Fibroblast of the aortic adventitia (primary cell): ENCODE measurements around the gene POU1F1. TPM values are rescaled to one million over a fixed set of nuclear protein-coding genes. Genes with fewer than 3 reads are reported as not detected.

ENCODE experiments used
- DNase-seq: peaks from one replicate; pipeline ENCODE4 v3.0.0-alpha.2; 2010; ENCODE audit warnings: low read depth
- H3K4me3 ChIP-seq: 2 replicates; pipeline ENCODE4 v1.5.1; 2011; ENCODE audit warnings: low read depth, mild to moderate bottlenecking, control low read depth, low read length, moderate library complexity
- total RNA-seq: library from RNA; depleted of rRNA; stranded (reverse); fragments of >200 nt; gene quantifications from 2 replicates; pipeline ENCODE4 v1.2.3, GENCODE V29; 2012; ENCODE audit warnings: low replicate concordance
- TF ChIP-seq, protein P1 (sequence below): IDR thresholded peaks from 2 replicates; pipeline ENCODE4 v1.5.1; 2011; ENCODE audit warnings: mild to moderate bottlenecking, low read length, control low read depth, inconsistent platforms; ENCODE audit not compliant: insufficient read depth

Gene POU1F1
- total RNA-seq, result not detected in 2 replicates

DNA sequence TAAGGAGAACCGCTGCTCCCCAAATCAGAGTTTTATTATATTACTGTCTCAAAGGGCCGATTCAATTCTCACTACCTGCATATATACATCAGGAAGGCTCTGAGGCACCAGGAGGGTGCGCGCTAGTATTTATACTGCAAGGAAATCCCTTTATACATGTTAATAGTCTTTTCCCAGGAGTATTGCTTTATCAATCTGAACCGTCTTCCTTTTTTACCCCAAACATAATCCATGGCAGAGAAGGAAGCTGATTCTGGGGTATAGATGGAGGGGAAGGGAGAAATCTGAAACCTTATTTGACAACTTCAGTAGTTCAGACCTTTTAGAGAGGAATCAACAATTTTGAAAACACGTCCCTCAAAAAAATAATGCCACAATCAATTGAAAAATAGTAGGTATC lies at the start of gene POU1F1:
Gene POU1F1, minus strand, starts transcription at position 101 of the 400 bp plus-strand sequence. CDS start 122 bp downstream, outside the sequence.
- H3K4me3 ChIP-seq, result no peak within 1 kb of the TSS
- TF ChIP-seq, protein P1, sequence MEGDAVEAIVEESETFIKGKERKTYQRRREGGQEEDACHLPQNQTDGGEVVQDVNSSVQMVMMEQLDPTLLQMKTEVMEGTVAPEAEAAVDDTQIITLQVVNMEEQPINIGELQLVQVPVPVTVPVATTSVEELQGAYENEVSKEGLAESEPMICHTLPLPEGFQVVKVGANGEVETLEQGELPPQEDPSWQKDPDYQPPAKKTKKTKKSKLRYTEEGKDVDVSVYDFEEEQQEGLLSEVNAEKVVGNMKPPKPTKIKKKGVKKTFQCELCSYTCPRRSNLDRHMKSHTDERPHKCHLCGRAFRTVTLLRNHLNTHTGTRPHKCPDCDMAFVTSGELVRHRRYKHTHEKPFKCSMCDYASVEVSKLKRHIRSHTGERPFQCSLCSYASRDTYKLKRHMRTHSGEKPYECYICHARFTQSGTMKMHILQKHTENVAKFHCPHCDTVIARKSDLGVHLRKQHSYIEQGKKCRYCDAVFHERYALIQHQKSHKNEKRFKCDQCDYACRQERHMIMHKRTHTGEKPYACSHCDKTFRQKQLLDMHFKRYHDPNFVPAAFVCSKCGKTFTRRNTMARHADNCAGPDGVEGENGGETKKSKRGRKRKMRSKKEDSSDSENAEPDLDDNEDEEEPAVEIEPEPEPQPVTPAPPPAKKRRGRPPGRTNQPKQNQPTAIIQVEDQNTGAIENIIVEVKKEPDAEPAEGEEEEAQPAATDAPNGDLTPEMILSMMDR, result no peak
- no peak for DNase-seq

- TF ChIP-seq, protein P1, result no peak
- H3K4me3 ChIP-seq, result no peak overlapping the region
- DNase-seq, result no peak
Observed at GRCh38 chr3:87324609-87325008, 48.2 kb upstream of the POU1F1 start.

DNA sequence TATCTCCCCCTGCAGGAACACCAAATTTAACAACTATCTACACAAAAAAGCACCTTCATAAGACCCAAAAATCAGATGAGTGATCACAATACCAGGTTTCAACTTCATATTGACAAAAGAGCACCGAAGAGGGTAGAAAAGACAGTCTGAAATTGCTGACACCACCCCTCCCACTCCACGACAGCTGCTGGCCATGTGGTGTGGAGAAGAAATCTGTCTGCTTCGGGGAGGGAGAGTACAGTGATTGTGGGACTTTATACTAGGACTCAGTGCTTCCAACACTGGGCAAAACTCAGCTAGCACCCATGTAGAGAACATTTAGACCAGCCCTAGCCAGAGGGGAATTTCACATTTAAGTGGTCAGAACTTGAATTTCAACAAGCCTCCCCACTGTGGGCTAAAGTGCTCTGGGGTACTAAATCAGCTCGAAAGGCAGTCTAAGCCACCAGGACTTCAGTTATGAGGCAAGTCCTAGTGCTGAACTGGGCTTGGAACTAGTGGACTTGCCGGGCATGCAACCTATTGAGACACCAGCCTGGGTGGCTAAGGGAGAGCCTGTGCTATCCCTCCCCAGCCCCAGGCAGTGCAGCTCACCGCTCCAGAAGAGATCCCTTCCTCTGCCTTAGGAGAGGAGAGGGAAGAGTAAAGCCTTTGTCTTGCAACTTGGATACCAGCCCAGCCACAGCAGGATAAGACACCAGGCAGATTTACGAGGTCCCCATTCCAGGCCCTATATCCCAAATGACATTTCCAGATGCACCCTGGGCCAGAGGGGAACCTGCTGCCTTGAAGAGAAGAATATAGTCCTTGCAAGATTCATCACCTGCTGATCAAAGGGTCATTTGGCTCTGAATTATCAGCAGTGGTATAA lies 44.6 kb upstream of the POU1F1 start:
- no peak overlapping the region for H3K4me3 ChIP-seq
- no peak for DNase-seq
- TF ChIP-seq, protein P1, result no peak

DNA sequence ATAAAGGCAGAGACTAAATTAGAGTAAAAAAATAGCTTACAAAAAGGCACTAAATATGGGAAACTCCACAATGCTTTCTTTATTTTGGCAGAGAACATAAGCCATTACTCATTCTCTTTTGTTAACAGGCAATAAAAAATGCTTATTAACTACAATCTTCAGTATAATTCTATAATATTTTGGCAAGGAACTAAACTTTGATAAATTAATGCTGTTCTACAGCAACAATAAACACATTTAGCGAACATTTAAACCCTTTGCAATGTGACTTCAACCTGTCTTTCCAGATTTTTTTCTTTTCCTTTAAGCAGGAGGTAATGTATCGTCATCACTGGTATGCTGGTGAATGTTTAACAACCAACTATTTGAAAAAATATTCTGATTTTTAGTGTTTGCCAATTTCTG lies 42.2 kb upstream of the POU1F1 start:
- H3K4me3 ChIP-seq, result no peak overlapping the region
- TF ChIP-seq, protein P1, result no peak
- peak; percentile 53 for DNase-seq

- no peak overlapping the region for H3K4me3 ChIP-seq
- DNase-seq, result no peak
- TF ChIP-seq, protein P1, result no peak
Observed at GRCh38 chr3:87317779-87318178, 41.4 kb upstream of the POU1F1 start.

DNA sequence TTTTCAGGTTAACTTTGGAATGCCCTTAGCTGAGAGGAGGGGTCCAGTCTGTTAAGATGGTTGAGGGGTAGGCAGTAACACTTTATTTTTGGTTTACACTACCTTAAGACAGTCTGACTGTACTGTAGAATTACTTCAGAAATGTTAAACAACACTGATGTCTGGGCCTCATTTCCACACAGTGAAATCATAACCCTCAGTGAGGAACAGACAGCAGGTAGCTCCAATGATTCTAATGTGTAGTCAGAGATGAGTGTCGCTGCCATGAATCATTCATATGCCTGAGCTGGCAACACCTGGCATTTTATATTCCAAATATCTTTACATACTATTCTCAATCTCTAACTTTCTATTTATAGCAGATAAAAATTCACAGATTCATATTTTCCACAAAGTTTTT lies 37.3 kb upstream of the POU1F1 start:
- no peak overlapping the region for H3K4me3 ChIP-seq
- DNase-seq, result no peak
- TF ChIP-seq, protein P1, result no peak

- TF ChIP-seq, protein P1, result no peak
- no peak overlapping the region for H3K4me3 ChIP-seq
- peak; percentile 32 for DNase-seq
Observed at GRCh38 chr3:87311309-87311708, 34.9 kb upstream of the POU1F1 start.
